Measurements from ENCODE around the gene ERI3.

GRCh38 chr1:44218503-44219300 lies 136.4 kb downstream of the ERI3 start:
- no peak for TF ChIP-seq EZH2 (IDR thresholded peaks at IDR 0.05; ENCODE audit: insufficient read depth, low read length)
- TF ChIP-seq CTCF (IDR thresholded peaks at IDR 0.05; ENCODE audit: insufficient read depth, low read depth, low read length) = no peak
